IMR-90 (cell line): ENCODE measurements around the gene TBC1D23. TPM values are rescaled to one million over a fixed set of nuclear protein-coding genes. Genes with fewer than 3 reads are reported as not detected.

Source experiments
- ATAC-seq: fragments of 200-7000 bp; cut with Tn5 transposase; 2 replicates; pipeline ENCODE4 v1.9.1; 2020; ENCODE audit warnings: low read depth, mild to moderate bottlenecking, moderate library complexity
- BruUV-seq: library from RNA; stranded (reverse); fragments of 400-500 nt; replicated peaks from 2 replicates; lab custom pipeline; 2021; lab: Mats Ljungman, UMichigan
- CTCF ChIA-PET: fragments of 300-600 bp; formaldehyde crosslinking; extraction: SDS; loops from one replicate; lab custom pipeline; 2021; ENCODE audit warnings: antibody characterized with exemption; lab: Yijun Ruan, JAX
- POLR2A ChIA-PET: fragments of 300-600 bp; sonication (Branson Sonifier 250); formaldehyde crosslinking; loops from one replicate; lab custom pipeline; 2022; ENCODE audit warnings: antibody characterized with exemption; ENCODE audit not compliant: unreplicated experiment; lab: Charles Lee
- DNase-seq: peaks from one replicate; pipeline ENCODE4 v3.0.0; 2013
- H2AFZ ChIP-seq: replicated peaks from 2 replicates; pipeline ENCODE3; 2013; ENCODE audit warnings: low read length, mild to moderate bottlenecking; ENCODE audit not compliant: poor library complexity
- H2AK5ac ChIP-seq: 2 replicates; pipeline ENCODE4 v1.6.1; 2013; ENCODE audit warnings: low read depth, low read length, inconsistent platforms
- H2AK9ac ChIP-seq: replicated peaks from 2 replicates; pipeline ENCODE3; 2013; ENCODE audit warnings: mild to moderate bottlenecking, low read depth, low read length, moderate library complexity; ENCODE audit not compliant: poor library complexity
- H2BK120ac ChIP-seq: 2 replicates; pipeline ENCODE4 v1.6.1; 2013; ENCODE audit warnings: low read depth, low read length, inconsistent platforms
- H2BK15ac ChIP-seq: 3 replicates; pipeline ENCODE4 v1.6.1; 2013; ENCODE audit warnings: low read depth, low read length, inconsistent platforms
- H2BK20ac ChIP-seq: 2 replicates; pipeline ENCODE4 v1.6.1; 2013; ENCODE audit warnings: low read depth, mild to moderate bottlenecking, inconsistent platforms, low read length, moderate library complexity
- H2BK5ac ChIP-seq: 2 replicates; pipeline ENCODE4 v1.6.1; 2013; ENCODE audit warnings: mild to moderate bottlenecking, low read depth, low read length, inconsistent platforms; ENCODE audit not compliant: poor library complexity, severe bottlenecking
- H3K14ac ChIP-seq: replicated peaks from 2 replicates; pipeline ENCODE4 v1.6.1; 2013; ENCODE audit warnings: low read depth, low read length, inconsistent platforms
- H3K18ac ChIP-seq: 2 replicates; pipeline ENCODE4 v1.6.1; 2013; ENCODE audit warnings: low read depth, low read length, control low read depth
- H3K23ac ChIP-seq: 2 replicates; pipeline ENCODE4 v1.6.1; 2013; ENCODE audit warnings: low read depth, low read length, inconsistent platforms
- H3K27ac ChIP-seq: 2 replicates; pipeline ENCODE4 v1.5.1; 2013; ENCODE audit warnings: mild to moderate bottlenecking, control low read depth, low read length; ENCODE audit not compliant: insufficient read depth
- H3K27me3 ChIP-seq: 2 replicates; pipeline ENCODE4 v1.6.1; 2013; ENCODE audit warnings: low read length; ENCODE audit not compliant: control insufficient read depth, insufficient read depth
- H3K36me3 ChIP-seq: 2 replicates; pipeline ENCODE4 v1.6.1; 2013; ENCODE audit warnings: low read length, mixed read lengths; ENCODE audit not compliant: control insufficient read depth, insufficient read depth
- H3K4ac ChIP-seq: 2 replicates; pipeline ENCODE4 v1.6.1; 2013; ENCODE audit warnings: low read depth, low read length, inconsistent platforms
- H3K4me1 ChIP-seq: 2 replicates; pipeline ENCODE4 v1.6.1; 2013; ENCODE audit warnings: low read length, mixed read lengths; ENCODE audit not compliant: control insufficient read depth, insufficient read depth
- H3K4me2 ChIP-seq: 2 replicates; pipeline ENCODE4 v1.6.1; 2013; ENCODE audit warnings: low read depth, mild to moderate bottlenecking, control low read depth, low read length, moderate library complexity
- H3K4me3 ChIP-seq: 2 replicates; pipeline ENCODE4 v1.5.1; 2013; ENCODE audit warnings: low read depth, mild to moderate bottlenecking, control low read depth, low read length, moderate library complexity; ENCODE audit not compliant: insufficient read depth
- H3K56ac ChIP-seq: 2 replicates; pipeline ENCODE4 v1.6.1; 2013; ENCODE audit warnings: low read length, inconsistent platforms; ENCODE audit not compliant: insufficient read depth; ENCODE audit errors: extremely low read depth
- H3K79me1 ChIP-seq, 2 experiments: 2 replicates each; pipeline ENCODE4 v1.6.1; 2013; ENCODE audit warnings: low read length in 2 of 2, inconsistent platforms in 1 of 2, low read depth in 1 of 2
- H3K9ac ChIP-seq: 2 replicates; pipeline ENCODE4 v1.6.1; 2013; ENCODE audit warnings: low read depth, low read length, control low read depth
- H3K9me1 ChIP-seq: 2 replicates; pipeline ENCODE4 v1.6.1; 2013; ENCODE audit warnings: low read length, inconsistent platforms; ENCODE audit not compliant: insufficient read depth
- H3K9me3 ChIP-seq: 2 replicates; pipeline ENCODE4 v1.6.1; 2013; ENCODE audit warnings: low read length; ENCODE audit not compliant: control insufficient read depth, insufficient read depth
- H4K20me1 ChIP-seq: 2 replicates; pipeline ENCODE4 v1.6.1; 2013; ENCODE audit warnings: low read length, inconsistent platforms; ENCODE audit not compliant: insufficient read depth
- H4K5ac ChIP-seq: 2 replicates; pipeline ENCODE4 v1.6.1; 2013; ENCODE audit warnings: mild to moderate bottlenecking, low read depth, low read length, control low read depth
- H4K8ac ChIP-seq, 2 experiments: 2 replicates each; pipeline ENCODE4 v1.6.1; 2013; ENCODE audit warnings: low read depth in 2 of 2, low read length in 2 of 2, control low read depth in 1 of 2, inconsistent platforms in 1 of 2
- H4K91ac ChIP-seq: 2 replicates; pipeline ENCODE4 v1.6.1; 2013; ENCODE audit warnings: low read depth, low read length, inconsistent platforms; ENCODE audit not compliant: insufficient read depth
- FOS ChIP-seq: fragments of 150-350 bp; IDR thresholded peaks from 2 replicates; pipeline ENCODE4 v1.6.1; 2016; ENCODE audit warnings: low read depth, low read length
- MAFK ChIP-seq: IDR thresholded peaks from 2 replicates; pipeline ENCODE4 v1.6.1; 2012; ENCODE audit warnings: low read depth, low read length, improper control_type of control experiment
- MAZ ChIP-seq: IDR thresholded peaks from 2 replicates; pipeline ENCODE4 v1.6.1; 2012; ENCODE audit warnings: low read depth, mild to moderate bottlenecking, low read length, improper control_type of control experiment, moderate library complexity, borderline replicate concordance
- RCOR1 ChIP-seq: IDR thresholded peaks from 2 replicates; pipeline ENCODE4 v1.6.1; 2012; ENCODE audit warnings: mild to moderate bottlenecking, low read length, improper control_type of control experiment; ENCODE audit not compliant: insufficient replicate concordance
- dilution Hi-C: fragments of 300-500 bp; cut with HindIII; formaldehyde crosslinking; loops from one replicate; pipeline ENCODE4 v1.14.3; 2018; ENCODE audit warnings: low sequenced_read_pairs; ENCODE audit not compliant: unreplicated experiment
- in situ Hi-C: fragments of 300-500 bp; cut with MboI; formaldehyde crosslinking; loops from 3 replicates; pipeline ENCODE4 v1.14.3; 2019; ENCODE audit warnings: low sequenced_read_pairs, inconsistent platforms, mixed read lengths
- intact Hi-C: fragments of 100-400 bp; cut with micrococcal nuclease; formaldehyde crosslinking; loops from 2 replicates; pipeline ENCODE4 v1.10.0; 2022
- polyA plus RNA-seq, 3 experiments: library from polyadenylated mRNA; depleted of rRNA; stranded (reverse); fragments of >200 nt; gene quantifications; 2 replicates each; pipeline ENCODE4 v1.2.3, GENCODE V29; 2012; ENCODE audit warnings: low replicate concordance in 1 of 3
- total RNA-seq: library from RNA; depleted of rRNA; stranded (reverse); fragments of >200 nt; gene quantifications from 2 replicates; pipeline ENCODE4 v1.2.3, GENCODE V29; 2012; rRNA removed
- TF ChIP-seq, protein P1 (sequence below): conservative IDR thresholded peaks from 2 replicates; pipeline ENCODE4 v1.5.1; 2012; ENCODE audit warnings: mild to moderate bottlenecking, low read depth, low read length, improper control_type of control experiment

The TBC1D23 gene
- total and polyA plus RNA-seq, 2 of the 4 experiments (the other 2 are of a cell fraction), result 21.2 to 67.0 TPM

GRCh38 chr3:100374521-100374920 is 113.7 kb downstream of the TBC1D23 start:
- Histone ChIP-seq H3K9me3 (no peaks in the 10 kb centered on the region), H2BK120ac (no peak overlapping the region), H3K9me1 (peaks cover 2% of the 10 kb centered on the region; the same call in 1 of the 2 replicates), H3K4me3 (no peak overlapping the region), H3K27me3 (no peaks in the 10 kb centered on the region), H4K8ac (no peak overlapping the region), H3K56ac (no peak overlapping the region), H4K5ac (no peak overlapping the region), H3K36me3 (peaks cover 24% of the 10 kb centered on the region), H3K27ac (no peak overlapping the region), H3K9ac (no peak overlapping the region), H2BK5ac (no peak overlapping the region), H2BK15ac (no peak overlapping the region), H3K14ac (no peak overlapping the region), H2AK5ac (no peak overlapping the region), H3K4me2 (no peak overlapping the region), H4K91ac (no peak overlapping the region), H2AK9ac (no peak overlapping the region), H3K4me1 (0 out of 2 replicates have a peak, but pooled peaks cover 2% of the 10 kb centered on the region), H3K79me1 (peaks cover 9 to 36% of the 10 kb centered on the region in 2 experiments), H3K4ac (no peak overlapping the region), H3K23ac (no peak overlapping the region), H3K18ac (no peak overlapping the region), H2BK20ac (no peak overlapping the region), H4K20me1 (peaks cover 4% of the 10 kb centered on the region), H2AFZ (no peak overlapping the region)
- CTCF ChIA-PET, result no interaction called here
- POLR2A ChIA-PET, result interaction anchor here (0.8 kb wide), 1 partner anchor 35 kb away, joined by 4 read pairs; no protein-coding TSS in a partner anchor
- TF ChIP-seq, protein P1, sequence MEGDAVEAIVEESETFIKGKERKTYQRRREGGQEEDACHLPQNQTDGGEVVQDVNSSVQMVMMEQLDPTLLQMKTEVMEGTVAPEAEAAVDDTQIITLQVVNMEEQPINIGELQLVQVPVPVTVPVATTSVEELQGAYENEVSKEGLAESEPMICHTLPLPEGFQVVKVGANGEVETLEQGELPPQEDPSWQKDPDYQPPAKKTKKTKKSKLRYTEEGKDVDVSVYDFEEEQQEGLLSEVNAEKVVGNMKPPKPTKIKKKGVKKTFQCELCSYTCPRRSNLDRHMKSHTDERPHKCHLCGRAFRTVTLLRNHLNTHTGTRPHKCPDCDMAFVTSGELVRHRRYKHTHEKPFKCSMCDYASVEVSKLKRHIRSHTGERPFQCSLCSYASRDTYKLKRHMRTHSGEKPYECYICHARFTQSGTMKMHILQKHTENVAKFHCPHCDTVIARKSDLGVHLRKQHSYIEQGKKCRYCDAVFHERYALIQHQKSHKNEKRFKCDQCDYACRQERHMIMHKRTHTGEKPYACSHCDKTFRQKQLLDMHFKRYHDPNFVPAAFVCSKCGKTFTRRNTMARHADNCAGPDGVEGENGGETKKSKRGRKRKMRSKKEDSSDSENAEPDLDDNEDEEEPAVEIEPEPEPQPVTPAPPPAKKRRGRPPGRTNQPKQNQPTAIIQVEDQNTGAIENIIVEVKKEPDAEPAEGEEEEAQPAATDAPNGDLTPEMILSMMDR, result no peak
- TF ChIP-seq MAFK, result no peak
- TF ChIP-seq MAZ, result no peak
- no peak for TF ChIP-seq FOS
- TF ChIP-seq RCOR1, result no peak
- no TSS peak for BruUV-seq
- no peak for DNase-seq
- ATAC-seq, result no peak
- intact Hi-C loops (no loop called here), in situ Hi-C loops (no loop called here), dilution Hi-C loops (no loop called here)

Other genes with a start within 250 kb of the TBC1D23 start
- gene FILIP1L, start 146.5 kb upstream of the TBC1D23 start, total RNA-seq, result 19.9 and 21.1 TPM in 2 replicates
- 11.5 and 14.7 TPM in 2 replicates for gene FILIP1L, start 146.5 kb upstream of the TBC1D23 start, polyA plus RNA-seq (2012; rRNA removed)
- 12.4 and 13.3 TPM in 2 replicates for gene NIT2, start 73.8 kb downstream of the TBC1D23 start, total RNA-seq
- gene NIT2, start 73.8 kb downstream of the TBC1D23 start, polyA plus RNA-seq (2012; rRNA removed), result 25.7 and 27.1 TPM in 2 replicates
- gene TOMM70, start 140.1 kb downstream of the TBC1D23 start, total RNA-seq, result 35.1 and 50.0 TPM in 2 replicates
- gene TOMM70, start 140.1 kb downstream of the TBC1D23 start, polyA plus RNA-seq (2012; rRNA removed), result 19.8 and 24.6 TPM in 2 replicates
- 2.2 and 4.4 TPM in 2 replicates for gene LNP1, start 140.5 kb downstream of the TBC1D23 start, total RNA-seq
- 2.3 and 2.4 TPM in 2 replicates for gene LNP1, start 140.5 kb downstream of the TBC1D23 start, polyA plus RNA-seq (2012; rRNA removed)
- gene TMEM45A, start 231.6 kb downstream of the TBC1D23 start, total RNA-seq, result 13.6 and 20.8 TPM in 2 replicates
- 17.1 and 21.7 TPM in 2 replicates for gene TMEM45A, start 231.6 kb downstream of the TBC1D23 start, polyA plus RNA-seq (2012; rRNA removed)